HEK293 (cell line): ENCODE data around the gene SFN.

Source experiments
- BCL11B ChIP-seq: fragments of 450-650 bp; formaldehyde crosslinking; IDR thresholded peaks from 2 replicates; pipeline ENCODE4 v1.5.1; 2016; ENCODE audit warnings: low read depth, missing biosample characterization, missing genetic modification characterization
- HOXC10 ChIP-seq: sonication (generic); formaldehyde crosslinking; IDR thresholded peaks from 2 replicates; pipeline ENCODE4 v1.8.1; 2023; ENCODE audit warnings: mild to moderate bottlenecking, missing genetic modification reagents
- IKZF3 ChIP-seq: fragments of 450-650 bp; IDR thresholded peaks from 2 replicates; pipeline ENCODE4 v1.5.0; 2018; ENCODE audit warnings: missing biosample characterization, mild to moderate bottlenecking, missing genetic modification characterization, moderate library complexity
- KLF10 ChIP-seq: fragments of 450-650 bp; IDR thresholded peaks from 2 replicates; pipeline ENCODE4 v1.5.1; 2018; ENCODE audit warnings: missing biosample characterization, mild to moderate bottlenecking, missing genetic modification characterization
- MEIS1 ChIP-seq: sonication (generic); formaldehyde crosslinking; IDR thresholded peaks from 2 replicates; pipeline ENCODE4 v1.8.1; 2022; ENCODE audit warnings: missing genetic modification reagents, mild to moderate bottlenecking, borderline replicate concordance
- MYNN ChIP-seq: fragments of 450-650 bp; formaldehyde crosslinking; IDR thresholded peaks from 2 replicates; pipeline ENCODE4 v1.5.1; 2016; ENCODE audit warnings: missing biosample characterization, missing genetic modification characterization, borderline replicate concordance
- PRDM1 ChIP-seq: fragments of 450-650 bp; formaldehyde crosslinking; IDR thresholded peaks from 2 replicates; pipeline ENCODE4; 2016; ENCODE audit warnings: missing biosample characterization, missing genetic modification characterization
- SCRT1 ChIP-seq: fragments of 450-650 bp; formaldehyde crosslinking; IDR thresholded peaks from 2 replicates; pipeline ENCODE4 v1.5.1; 2016; ENCODE audit warnings: missing biosample characterization, missing genetic modification characterization, borderline replicate concordance
- YY2 ChIP-seq: fragments of 450-650 bp; formaldehyde crosslinking; IDR thresholded peaks from 2 replicates; pipeline ENCODE4 v1.5.1; 2016; ENCODE audit warnings: missing biosample characterization, missing genetic modification characterization
- ZFP69B ChIP-seq: fragments of 450-650 bp; formaldehyde crosslinking; IDR thresholded peaks from 2 replicates; pipeline ENCODE4 v1.5.1; 2016; ENCODE audit warnings: missing biosample characterization, missing genetic modification characterization
- ZNF148 ChIP-seq: fragments of 450-650 bp; formaldehyde crosslinking; IDR thresholded peaks from 2 replicates; pipeline ENCODE4 v1.5.0; 2017; ENCODE audit warnings: missing biosample characterization, missing genetic modification characterization, borderline replicate concordance
- ZNF16 ChIP-seq: fragments of 450-650 bp; formaldehyde crosslinking; IDR thresholded peaks from 2 replicates; pipeline ENCODE4 v1.5.1; 2016; ENCODE audit warnings: low read depth, missing biosample characterization, missing genetic modification characterization
- ZNF23 ChIP-seq: fragments of 450-650 bp; formaldehyde crosslinking; IDR thresholded peaks from 2 replicates; pipeline ENCODE4 v1.5.1; 2016; ENCODE audit warnings: missing biosample characterization, missing genetic modification characterization, borderline replicate concordance
- ZNF302 ChIP-seq: fragments of 450-650 bp; formaldehyde crosslinking; IDR thresholded peaks from 2 replicates; pipeline ENCODE4 v1.5.1; 2016; ENCODE audit warnings: missing biosample characterization, missing genetic modification characterization, low read depth
- ZNF354C ChIP-seq: fragments of 450-650 bp; formaldehyde crosslinking; IDR thresholded peaks from 2 replicates; pipeline ENCODE4 v1.5.1; 2016; ENCODE audit warnings: missing biosample characterization, missing genetic modification characterization, low read depth, borderline replicate concordance
- ZNF423 ChIP-seq: fragments of 450-650 bp; formaldehyde crosslinking; IDR thresholded peaks from 2 replicates; pipeline ENCODE4 v1.5.1; 2016; ENCODE audit warnings: missing biosample characterization, missing genetic modification characterization
- ZNF501 ChIP-seq: fragments of 450-650 bp; formaldehyde crosslinking; IDR thresholded peaks from 2 replicates; pipeline ENCODE4 v1.5.1; 2016; ENCODE audit warnings: missing biosample characterization, missing genetic modification characterization
- ZNF514 ChIP-seq: fragments of 450-650 bp; formaldehyde crosslinking; IDR thresholded peaks from 2 replicates; pipeline ENCODE4 v1.5.1; 2016; ENCODE audit warnings: missing biosample characterization, missing genetic modification characterization
- ZNF549 ChIP-seq: fragments of 450-650 bp; IDR thresholded peaks from 2 replicates; pipeline ENCODE4 v1.5.1; 2018; ENCODE audit warnings: missing biosample characterization, missing genetic modification characterization, mild to moderate bottlenecking, inconsistent platforms, moderate library complexity
- ZNF626 ChIP-seq: fragments of 450-650 bp; sonication (Bioruptor Pico); formaldehyde crosslinking; IDR thresholded peaks from 2 replicates; pipeline ENCODE4 v1.5.1; 2018; ENCODE audit warnings: missing biosample characterization, missing genetic modification characterization, inconsistent platforms
- ZNF776 ChIP-seq: fragments of 450-650 bp; formaldehyde crosslinking; IDR thresholded peaks from 2 replicates; pipeline ENCODE4 v1.5.0; 2017; ENCODE audit warnings: missing biosample characterization, missing genetic modification characterization, borderline replicate concordance
- ZNF792 ChIP-seq: fragments of 450-650 bp; formaldehyde crosslinking; IDR thresholded peaks from 2 replicates; pipeline ENCODE4 v1.5.1; 2016; ENCODE audit warnings: missing biosample characterization, missing genetic modification characterization
- ZSCAN30 ChIP-seq: fragments of 450-650 bp; IDR thresholded peaks from 2 replicates; pipeline ENCODE4 v1.5.1; 2018; ENCODE audit warnings: missing biosample characterization, mild to moderate bottlenecking, missing genetic modification characterization, moderate library complexity
- TF ChIP-seq, protein P1 (sequence below): fragments of 450-650 bp; formaldehyde crosslinking; IDR thresholded peaks from 2 replicates; pipeline ENCODE4 v1.5.1; 2017; ENCODE audit warnings: missing biosample characterization, missing genetic modification characterization
- TF ChIP-seq, protein P2 (sequence below): fragments of 450-650 bp; formaldehyde crosslinking; optimal IDR thresholded peaks from 2 replicates; pipeline ENCODE3; 2016; ENCODE audit warnings: missing biosample characterization, mild to moderate bottlenecking, missing genetic modification characterization
- TF ChIP-seq, protein P3 (sequence below): IDR thresholded peaks from 2 replicates; pipeline ENCODE4 v1.6.1; 2011; ENCODE audit warnings: mild to moderate bottlenecking, low read depth, low read length, borderline replicate concordance
- TF ChIP-seq, protein P4 (sequence below): fragments of 450-650 bp; formaldehyde crosslinking; IDR thresholded peaks from 2 replicates; pipeline ENCODE4 v1.5.1; 2016; ENCODE audit warnings: missing biosample characterization, missing genetic modification characterization
- TF ChIP-seq, protein P5 (sequence below): fragments of 450-650 bp; formaldehyde crosslinking; IDR thresholded peaks from 2 replicates; pipeline ENCODE4 v1.5.1; 2016; ENCODE audit warnings: missing biosample characterization, missing genetic modification characterization

Gene SFN

GRCh38 chr1:26864610-26865480, 1.9 kb downstream of the SFN start (continued):
- TF ChIP-seq, protein P1, sequence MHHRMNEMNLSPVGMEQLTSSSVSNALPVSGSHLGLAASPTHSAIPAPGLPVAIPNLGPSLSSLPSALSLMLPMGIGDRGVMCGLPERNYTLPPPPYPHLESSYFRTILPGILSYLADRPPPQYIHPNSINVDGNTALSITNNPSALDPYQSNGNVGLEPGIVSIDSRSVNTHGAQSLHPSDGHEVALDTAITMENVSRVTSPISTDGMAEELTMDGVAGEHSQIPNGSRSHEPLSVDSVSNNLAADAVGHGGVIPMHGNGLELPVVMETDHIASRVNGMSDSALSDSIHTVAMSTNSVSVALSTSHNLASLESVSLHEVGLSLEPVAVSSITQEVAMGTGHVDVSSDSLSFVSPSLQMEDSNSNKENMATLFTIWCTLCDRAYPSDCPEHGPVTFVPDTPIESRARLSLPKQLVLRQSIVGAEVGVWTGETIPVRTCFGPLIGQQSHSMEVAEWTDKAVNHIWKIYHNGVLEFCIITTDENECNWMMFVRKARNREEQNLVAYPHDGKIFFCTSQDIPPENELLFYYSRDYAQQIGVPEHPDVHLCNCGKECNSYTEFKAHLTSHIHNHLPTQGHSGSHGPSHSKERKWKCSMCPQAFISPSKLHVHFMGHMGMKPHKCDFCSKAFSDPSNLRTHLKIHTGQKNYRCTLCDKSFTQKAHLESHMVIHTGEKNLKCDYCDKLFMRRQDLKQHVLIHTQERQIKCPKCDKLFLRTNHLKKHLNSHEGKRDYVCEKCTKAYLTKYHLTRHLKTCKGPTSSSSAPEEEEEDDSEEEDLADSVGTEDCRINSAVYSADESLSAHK: peak; percentile 61
- TF ChIP-seq ZFP69B (tag by site-specific recombination) (peak; percentile 75; the same call in 1 of the 2 replicates), KLF10 (tag by site-specific recombination) (peak; percentile 48; the same call in 1 of the 2 replicates), ZNF23 (tag by site-specific recombination) (no peak), IKZF3 (tag by site-specific recombination) (peak; percentile 98), ZNF626 (tag by site-specific recombination) (no peak), ZNF549 (tag by site-specific recombination) (no peak), ZNF792 (tag by site-specific recombination) (peak; percentile 55; the same call in 1 of the 2 replicates), PRDM1 (no peak), MYNN (no peak), ZNF423 (no peak), MEIS1 (CRISPR knock-in tag) (no peak), ZNF514 (tag by site-specific recombination) (no peak), ZNF16 (no peak), ZSCAN30 (tag by site-specific recombination) (peak; percentile 97), ZNF302 (no peak), HOXC10 (0 out of 2 replicates have a peak, but pooled peaks have one; percentile 22), ZNF148 (tag by site-specific recombination) (no peak), BCL11B (tag by site-specific recombination) (peak; percentile 68), ZNF354C (tag by site-specific recombination) (no peak), ZNF776 (no peak), YY2 (tag by site-specific recombination) (no peak; the same call in 1 of the 2 replicates), SCRT1 (tag by site-specific recombination) (no peak), ZNF501 (tag by site-specific recombination) (peak; percentile 26; the same call in 1 of the 2 replicates)
- TF ChIP-seq, protein P2, sequence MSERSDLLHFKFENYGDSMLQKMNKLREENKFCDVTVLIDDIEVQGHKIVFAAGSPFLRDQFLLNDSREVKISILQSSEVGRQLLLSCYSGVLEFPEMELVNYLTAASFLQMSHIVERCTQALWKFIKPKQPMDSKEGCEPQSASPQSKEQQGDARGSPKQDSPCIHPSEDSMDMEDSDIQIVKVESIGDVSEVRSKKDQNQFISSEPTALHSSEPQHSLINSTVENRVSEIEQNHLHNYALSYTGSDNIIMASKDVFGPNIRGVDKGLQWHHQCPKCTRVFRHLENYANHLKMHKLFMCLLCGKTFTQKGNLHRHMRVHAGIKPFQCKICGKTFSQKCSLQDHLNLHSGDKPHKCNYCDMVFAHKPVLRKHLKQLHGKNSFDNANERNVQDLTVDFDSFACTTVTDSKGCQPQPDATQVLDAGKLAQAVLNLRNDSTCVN: peak; percentile 86
- TF ChIP-seq, protein P3, sequence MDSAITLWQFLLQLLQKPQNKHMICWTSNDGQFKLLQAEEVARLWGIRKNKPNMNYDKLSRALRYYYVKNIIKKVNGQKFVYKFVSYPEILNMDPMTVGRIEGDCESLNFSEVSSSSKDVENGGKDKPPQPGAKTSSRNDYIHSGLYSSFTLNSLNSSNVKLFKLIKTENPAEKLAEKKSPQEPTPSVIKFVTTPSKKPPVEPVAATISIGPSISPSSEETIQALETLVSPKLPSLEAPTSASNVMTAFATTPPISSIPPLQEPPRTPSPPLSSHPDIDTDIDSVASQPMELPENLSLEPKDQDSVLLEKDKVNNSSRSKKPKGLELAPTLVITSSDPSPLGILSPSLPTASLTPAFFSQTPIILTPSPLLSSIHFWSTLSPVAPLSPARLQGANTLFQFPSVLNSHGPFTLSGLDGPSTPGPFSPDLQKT: no peak
- TF ChIP-seq, protein P4, sequence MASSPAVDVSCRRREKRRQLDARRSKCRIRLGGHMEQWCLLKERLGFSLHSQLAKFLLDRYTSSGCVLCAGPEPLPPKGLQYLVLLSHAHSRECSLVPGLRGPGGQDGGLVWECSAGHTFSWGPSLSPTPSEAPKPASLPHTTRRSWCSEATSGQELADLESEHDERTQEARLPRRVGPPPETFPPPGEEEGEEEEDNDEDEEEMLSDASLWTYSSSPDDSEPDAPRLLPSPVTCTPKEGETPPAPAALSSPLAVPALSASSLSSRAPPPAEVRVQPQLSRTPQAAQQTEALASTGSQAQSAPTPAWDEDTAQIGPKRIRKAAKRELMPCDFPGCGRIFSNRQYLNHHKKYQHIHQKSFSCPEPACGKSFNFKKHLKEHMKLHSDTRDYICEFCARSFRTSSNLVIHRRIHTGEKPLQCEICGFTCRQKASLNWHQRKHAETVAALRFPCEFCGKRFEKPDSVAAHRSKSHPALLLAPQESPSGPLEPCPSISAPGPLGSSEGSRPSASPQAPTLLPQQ: peak; percentile 74
- TF ChIP-seq, protein P5, sequence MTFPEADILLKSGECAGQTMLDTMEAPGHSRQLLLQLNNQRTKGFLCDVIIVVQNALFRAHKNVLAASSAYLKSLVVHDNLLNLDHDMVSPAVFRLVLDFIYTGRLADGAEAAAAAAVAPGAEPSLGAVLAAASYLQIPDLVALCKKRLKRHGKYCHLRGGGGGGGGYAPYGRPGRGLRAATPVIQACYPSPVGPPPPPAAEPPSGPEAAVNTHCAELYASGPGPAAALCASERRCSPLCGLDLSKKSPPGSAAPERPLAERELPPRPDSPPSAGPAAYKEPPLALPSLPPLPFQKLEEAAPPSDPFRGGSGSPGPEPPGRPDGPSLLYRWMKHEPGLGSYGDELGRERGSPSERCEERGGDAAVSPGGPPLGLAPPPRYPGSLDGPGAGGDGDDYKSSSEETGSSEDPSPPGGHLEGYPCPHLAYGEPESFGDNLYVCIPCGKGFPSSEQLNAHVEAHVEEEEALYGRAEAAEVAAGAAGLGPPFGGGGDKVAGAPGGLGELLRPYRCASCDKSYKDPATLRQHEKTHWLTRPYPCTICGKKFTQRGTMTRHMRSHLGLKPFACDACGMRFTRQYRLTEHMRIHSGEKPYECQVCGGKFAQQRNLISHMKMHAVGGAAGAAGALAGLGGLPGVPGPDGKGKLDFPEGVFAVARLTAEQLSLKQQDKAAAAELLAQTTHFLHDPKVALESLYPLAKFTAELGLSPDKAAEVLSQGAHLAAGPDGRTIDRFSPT (tag by site-specific recombination): peak; percentile 71; the same call in 1 of the 2 replicates
